GM21447 (cell line): ENCODE measurements around the gene CIC.

Source experiments
- ATAC-seq: cut with Tn5 transposase; IDR thresholded peaks from one replicate; pipeline ENCODE4 v1.9.1; 2021; ENCODE audit not compliant: unreplicated experiment

The CIC gene

GRCh38 chr19:42242512-42243409, 26.3 kb upstream of the CIC start, which contains the start of gene GSK3A:
Gene GSK3A, minus strand, starts transcription at chr19:42242602. Its CDS starts 137 bp downstream, at chr19:42242465.
- ATAC-seq = peak; percentile 62

DNA sequence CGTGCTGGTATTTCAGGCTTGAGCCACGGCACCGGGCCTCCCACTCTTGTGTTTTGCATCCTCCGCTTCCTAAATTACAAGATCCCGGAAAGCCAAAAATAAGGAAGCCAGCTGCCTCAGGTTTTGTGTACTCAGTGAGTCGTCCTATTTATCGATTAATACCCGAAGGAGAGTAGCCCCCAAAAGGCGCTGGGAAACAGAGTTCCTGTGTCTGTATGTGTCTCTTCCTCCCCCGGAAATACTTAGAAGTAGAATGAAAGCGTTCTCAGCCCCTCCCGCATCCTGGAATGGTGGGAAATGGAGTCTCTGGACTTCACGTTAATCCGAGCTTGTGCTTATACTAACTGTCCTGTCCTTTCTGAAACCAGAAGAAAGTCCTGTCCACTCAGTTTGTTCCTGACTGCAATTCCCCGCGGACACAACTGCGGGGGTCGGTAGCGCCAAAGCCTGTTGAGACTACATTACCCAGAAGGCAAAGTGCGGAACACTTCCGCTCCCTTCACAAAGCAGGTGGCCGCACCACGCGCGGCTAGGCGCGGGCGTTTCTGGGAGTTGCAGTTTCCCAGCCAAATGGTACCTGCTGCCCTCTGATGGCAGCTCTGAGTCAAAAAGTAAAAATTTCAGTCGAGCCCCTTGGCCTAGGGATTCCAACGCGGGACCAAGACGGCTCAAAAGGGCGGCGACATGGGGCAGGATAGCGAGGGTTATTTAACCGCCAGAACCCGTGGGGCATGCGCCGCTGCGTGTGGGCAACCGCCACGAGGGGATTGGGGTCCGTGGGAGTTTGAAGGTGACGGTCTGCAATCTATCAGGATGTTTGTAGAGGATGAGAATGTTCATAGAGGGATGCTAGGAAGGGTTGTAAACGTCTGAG, 24.5 kb upstream of the CIC start:
- peak; percentile 35 for ATAC-seq

DNA sequence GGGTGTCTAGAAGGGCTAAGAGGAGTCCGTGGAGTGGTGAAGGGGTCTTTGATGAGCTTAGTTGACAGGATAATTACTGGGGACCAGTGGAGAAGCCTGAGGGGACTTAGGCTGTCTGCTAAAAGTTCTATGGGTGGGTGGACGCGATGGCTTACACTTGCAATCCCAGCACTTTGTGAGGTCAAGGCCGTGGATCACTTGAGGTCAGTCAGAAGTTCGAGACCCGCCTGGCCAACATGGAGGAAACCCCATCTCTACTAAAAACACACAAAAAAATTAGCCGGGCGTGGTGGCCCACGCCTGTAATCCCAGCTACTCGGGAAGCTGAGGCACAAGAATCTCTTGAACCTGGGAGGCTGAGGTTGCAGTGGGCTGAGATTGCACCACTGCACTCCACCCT, 23.8 kb upstream of the CIC start:
- ATAC-seq = no peak

DNA sequence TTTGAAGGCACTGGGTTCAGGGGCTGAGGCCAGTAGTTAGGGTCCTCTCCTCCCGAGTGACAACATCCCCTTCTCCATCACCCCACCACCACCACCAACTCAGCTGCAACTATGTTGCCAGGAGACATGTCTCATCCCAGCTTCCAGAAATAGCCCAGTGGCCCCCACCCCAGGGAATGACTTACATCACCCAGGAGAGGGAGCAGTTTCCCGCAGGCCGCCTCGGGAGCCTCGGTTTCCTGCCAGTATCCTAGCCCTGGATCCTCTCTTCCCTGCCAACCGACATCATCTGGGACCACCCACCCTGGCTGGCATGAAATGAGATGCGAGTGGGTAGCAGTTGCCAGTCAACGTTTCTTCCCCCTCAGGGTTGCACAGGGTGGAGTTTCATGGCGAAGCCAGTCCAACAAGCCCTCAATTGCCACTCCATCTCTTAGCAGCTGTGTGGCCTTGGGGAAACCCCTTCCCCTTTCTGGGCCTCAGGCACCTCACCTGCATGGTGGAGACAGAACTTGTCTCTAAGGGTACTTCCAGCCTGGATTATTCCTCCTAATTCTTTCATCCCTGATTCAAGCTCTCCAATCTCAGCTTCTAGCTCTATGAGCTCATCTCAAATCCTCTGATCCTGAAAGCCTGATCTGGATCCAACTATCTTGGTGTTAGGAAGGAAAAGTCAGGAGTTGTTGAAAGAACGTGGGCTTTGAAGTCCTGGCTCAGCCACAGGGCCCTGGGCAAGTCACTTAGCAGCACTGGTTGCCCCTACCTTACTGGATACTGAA, 22.7 kb upstream of the CIC start:
- no peak for ATAC-seq

- no peak for ATAC-seq
Observed at GRCh38 chr19:42246922-42247639, 22.0 kb upstream of the CIC start.

DNA sequence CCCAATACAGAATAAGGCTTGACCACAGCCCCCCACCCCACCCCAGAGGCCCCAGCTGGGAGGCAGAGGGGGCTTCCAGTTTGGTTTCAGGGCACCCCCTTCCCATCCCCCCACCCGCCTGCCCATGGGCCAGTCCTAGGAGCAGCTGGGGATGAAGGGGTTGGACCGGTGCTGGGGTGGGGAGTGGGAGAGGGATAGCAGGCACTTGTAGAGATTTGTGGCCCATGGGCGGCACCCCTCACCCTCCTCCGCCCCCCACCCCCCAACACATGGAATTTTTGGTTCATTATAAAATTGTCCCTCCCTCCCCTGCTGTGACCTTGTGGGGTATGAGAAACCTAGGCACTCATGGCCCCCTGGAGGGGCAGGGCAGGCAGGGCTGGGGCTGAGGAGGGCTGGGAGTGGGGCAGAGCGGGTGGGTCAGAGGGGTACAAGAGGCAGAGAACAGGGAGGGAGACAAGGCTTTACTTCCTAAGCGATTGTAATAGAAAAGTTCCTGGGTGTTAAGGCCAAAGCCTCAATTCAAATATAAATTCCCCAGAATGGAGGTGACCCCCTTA, 21.3 kb upstream of the CIC start:
- no peak for ATAC-seq

- ATAC-seq = no peak
Observed at GRCh38 chr19:42248270-42249148, 20.5 kb upstream of the CIC start.

DNA sequence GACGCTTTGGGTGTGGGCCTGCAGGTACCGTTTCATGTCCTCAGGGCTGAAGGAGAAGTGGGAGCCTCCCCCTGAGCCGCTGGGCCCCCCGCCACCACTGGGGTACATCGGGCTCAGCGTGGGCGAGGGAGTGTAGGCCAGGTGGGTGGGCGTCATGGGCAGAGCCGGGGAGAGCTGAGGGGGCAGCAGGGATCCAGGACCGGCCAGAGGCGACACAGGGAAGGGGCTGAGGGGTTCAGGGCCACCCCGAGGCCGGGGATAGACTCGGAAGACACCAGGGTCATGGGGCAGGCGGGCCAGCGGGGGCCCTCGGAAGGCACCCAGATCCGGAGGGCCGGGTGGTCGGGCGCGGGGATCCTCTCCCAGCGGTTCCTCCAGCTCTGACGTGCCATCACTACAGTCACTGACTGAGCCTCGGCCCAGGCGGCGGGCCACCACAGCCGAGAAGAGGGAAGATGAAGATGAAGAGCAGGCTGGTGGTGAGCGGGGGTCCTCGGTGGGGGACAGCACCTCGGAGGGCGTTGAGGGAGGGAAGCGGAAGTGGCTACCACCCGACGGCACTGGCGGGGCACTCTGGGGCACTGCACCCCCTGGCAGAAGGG, 19.8 kb upstream of the CIC start:
- ATAC-seq = no peak

DNA sequence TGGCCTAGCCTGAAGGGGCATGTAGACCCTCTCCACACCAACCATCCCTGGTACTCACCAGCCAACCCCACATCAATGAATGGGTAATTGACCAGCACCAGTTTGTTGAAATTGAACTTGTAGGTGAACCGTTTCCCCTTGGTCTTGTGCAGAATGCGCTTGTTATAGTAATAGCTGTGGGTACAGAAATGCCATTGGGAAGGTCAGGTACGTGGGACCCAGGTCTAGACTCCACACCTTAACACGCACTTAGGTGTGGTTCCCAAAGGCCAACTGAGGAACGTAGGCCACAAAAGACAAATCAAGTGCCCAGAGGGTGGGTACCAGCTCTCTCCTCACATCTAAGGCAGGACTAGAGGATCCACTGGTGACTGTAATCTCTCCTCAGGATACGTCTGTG, 19.3 kb upstream of the CIC start:
- no peak for ATAC-seq

GRCh38 chr19:42250183-42250665, 18.8 kb upstream of the CIC start:
- ATAC-seq = no peak

DNA sequence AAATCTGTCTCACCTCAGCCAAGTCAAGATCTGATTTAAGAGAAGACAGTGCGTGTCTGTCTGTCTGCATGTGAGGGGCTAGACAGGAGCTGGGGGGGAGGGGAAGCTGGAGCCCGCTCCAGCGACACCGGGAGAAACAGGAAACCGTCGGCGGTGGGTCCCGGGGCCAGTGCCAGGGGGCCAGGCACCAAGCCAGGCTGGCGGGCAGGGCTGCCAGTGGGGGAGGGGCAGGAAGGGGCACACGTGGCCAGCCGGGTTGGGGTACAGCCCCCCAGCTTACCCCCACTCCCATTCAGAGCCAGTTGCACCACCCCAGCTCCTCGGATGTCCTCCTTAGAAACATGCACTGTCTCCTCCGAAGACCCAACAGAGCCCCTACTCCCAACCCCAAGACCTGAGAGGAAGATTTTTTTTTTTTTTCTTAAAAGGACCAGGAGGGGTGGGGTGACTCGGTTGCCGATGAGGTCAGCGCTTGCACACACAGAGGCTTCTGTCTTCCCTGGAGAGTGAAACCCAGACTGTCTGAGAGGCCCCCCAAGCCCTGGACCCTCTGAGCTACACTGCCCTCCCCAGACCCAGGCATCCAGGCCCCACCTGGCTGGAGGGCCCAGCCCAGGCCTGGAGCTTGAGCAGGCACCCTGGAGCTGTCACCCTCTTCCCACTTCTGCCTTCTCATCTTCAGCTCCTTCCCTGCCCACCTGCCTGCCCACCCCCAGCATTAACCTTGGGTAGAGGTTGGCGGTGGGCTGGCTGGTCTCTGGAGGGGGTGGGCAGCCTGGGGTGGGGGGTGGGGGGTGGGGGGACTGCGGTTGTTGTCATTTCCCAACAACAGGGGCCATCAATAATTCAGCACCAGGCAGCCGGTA, 18.2 kb upstream of the CIC start:
- ATAC-seq = no peak

- no peak for ATAC-seq
Observed at GRCh38 chr19:42251572-42252358, 17.3 kb upstream of the CIC start.

GRCh38 chr19:42252365-42253244, 16.4 kb upstream of the CIC start:
- no peak for ATAC-seq

DNA sequence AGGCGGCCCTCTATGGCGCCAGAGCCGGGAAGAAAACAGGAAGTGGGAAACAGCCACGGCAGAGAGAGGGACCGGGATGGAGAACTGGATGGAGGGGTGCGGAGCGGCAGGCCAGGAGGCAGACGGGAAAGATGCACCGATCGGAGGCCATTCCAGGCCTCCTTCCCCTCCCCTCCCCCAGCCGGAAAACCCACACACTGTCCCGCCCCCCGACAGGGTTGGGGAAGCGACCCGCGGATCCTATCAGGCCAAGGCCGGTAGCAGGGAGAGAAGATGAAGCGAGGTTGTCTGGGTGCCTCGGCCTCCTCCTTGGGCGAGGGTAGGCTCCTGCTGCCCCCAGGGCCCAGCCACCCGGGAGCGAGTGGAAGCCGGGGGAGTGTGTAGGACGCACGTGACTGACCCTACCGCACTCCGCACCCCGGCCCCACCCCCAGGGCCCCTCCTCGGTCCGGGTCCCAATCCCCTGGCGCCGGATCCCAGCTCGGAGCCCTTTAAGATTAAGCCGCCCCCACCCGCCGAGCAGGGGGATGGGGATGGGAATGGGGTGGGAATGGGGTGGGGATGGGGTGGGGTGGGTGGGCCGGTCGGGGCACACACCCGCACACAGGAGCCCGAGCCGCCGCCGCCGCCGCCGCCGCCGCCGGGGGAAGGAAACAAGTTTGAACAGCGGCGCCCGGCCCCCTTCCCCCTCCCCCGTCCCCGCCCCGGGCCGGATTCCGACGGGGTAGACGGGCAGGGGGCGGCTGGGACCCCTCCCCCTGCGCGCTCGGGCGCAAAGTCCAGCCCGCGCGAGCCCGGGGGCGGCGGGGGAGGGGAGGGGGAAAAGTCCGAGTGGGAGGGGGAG, 15.6 kb upstream of the CIC start:
- peak; percentile 7 for ATAC-seq
